Measurements from ENCODE around the gene FXYD2.

FXYD2 gene

DNA sequence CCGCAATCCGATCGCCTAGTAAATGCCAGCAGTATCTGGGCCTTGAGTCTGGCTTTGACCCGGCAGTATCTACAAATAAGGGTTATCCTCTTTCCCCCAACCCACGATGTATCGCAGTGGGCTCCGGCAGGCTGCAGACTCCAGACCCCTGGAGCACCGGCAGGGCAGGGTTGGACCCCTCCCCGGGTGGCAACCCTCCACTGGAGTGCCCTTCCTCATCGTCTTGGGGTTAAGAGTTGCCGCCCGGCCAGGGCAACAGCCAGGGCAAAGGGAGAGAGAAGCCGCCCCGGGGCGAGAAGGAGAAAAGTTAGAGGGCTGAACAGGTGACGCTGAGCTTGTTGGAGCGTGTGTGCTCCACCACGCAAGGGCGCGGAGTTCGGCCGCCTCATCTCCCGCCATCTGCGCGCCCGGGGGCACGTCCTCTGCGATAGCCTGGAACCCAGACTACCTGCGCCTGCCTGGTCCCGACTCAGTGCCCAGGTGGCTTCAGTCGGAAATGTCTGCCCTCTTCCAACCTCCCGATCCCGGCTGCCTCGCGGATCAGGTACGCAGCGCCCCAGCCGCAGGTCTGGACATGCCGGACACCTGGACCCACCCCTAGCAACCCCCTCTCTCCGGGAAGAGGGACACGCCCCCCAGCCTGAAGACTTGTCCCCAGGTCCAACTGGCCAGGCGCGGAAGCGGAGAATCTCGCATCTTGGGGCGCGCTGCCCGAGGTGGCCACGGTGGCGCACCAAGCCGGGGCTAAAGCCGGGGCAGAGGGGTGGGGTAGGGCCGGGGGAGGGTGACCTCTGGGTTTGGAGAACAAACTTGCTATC is 28.7 kb downstream of the FXYD2 start:
- DNase-seq, result no peak

- DNase-seq, result no peak
Measured at GRCh38 chr11:117794772-117795629, 29.5 kb downstream of the FXYD2 start.

DNA sequence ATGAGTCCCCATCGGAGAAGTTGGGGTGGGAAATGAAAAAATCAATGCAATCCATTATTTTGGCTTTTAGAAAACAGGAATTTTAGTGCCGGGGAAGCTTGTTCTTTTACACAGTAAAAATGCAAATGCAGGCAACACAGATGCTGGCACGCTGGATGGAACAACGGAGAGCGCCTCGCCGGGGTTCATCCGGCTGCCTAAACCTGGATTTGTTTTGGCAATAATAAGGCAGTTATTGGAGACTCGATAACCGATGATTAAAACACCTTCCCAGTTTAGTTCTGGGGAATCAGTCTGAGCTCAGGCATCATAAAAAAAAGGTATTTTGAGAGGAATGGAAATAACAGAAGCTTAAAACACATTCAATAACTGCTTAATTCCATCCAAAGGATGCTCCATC is 30.4 kb downstream of the FXYD2 start:
- DNase-seq, result no peak

DNA sequence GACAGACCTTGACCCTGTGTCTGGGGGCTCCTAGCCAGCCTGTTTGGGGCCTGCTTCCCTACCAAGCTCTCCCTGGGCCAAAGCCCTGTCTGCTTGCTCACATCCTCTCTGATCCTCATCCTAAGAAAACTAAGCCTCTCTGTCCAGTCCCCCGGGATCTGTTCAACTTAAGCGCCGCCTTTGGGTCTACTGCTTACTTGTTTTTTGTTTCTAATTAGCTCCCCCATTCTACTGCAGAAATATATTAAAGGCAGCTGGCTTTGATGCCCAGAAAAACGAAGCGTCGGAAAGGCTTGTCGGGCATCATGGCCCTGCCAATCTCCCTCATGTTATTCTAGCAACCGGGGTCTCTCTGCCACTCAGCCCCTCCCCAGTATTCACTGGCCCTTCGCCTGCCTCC is 31.0 kb downstream of the FXYD2 start:
- DNase-seq, result no peak

- no peak for DNase-seq
Measured at GRCh38 chr11:117792992-117793391, 31.6 kb downstream of the FXYD2 start.

- no peak for DNase-seq
Measured at GRCh38 chr11:117792241-117792640, 32.3 kb downstream of the FXYD2 start.

DNA sequence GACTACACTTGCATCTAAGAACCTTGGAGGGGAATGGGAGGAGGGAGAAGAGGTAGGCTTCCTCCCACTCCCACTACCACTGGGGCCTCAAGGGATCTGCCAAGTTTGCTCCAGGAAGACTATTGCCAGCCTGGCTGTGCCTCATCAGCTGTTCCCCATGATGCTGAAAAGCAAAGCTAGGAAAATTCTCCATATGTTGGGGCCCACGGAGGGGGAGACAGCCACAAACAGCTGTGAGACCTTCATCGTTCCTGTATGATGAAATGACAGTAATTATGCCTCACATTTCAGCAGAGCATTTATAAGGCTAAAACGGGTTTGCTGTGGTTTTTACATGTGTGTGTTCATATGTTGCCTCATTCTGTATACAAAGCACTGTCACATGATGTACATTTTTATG is 34.3 kb downstream of the FXYD2 start:
- no peak for DNase-seq

DNA sequence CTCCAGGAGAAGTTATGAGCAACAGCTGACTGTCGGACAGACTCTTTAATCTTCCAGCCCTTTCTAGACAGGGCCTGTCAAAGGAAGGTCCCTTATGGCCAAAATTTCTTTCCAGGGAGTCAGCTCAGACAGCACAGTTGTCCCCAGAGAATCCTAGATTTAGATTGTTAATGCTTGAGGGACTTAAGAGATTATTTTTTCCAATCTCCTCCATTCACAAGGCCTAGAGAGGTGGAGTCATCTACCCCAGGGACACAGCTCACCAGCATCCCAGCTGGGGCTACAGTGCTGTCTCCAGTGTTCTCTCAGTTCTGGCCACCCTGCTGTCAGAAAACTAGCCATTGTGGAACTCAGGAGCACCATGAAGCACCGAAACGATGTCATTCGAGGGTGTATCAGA is 35.3 kb downstream of the FXYD2 start:
- DNase-seq, result no peak

DNA sequence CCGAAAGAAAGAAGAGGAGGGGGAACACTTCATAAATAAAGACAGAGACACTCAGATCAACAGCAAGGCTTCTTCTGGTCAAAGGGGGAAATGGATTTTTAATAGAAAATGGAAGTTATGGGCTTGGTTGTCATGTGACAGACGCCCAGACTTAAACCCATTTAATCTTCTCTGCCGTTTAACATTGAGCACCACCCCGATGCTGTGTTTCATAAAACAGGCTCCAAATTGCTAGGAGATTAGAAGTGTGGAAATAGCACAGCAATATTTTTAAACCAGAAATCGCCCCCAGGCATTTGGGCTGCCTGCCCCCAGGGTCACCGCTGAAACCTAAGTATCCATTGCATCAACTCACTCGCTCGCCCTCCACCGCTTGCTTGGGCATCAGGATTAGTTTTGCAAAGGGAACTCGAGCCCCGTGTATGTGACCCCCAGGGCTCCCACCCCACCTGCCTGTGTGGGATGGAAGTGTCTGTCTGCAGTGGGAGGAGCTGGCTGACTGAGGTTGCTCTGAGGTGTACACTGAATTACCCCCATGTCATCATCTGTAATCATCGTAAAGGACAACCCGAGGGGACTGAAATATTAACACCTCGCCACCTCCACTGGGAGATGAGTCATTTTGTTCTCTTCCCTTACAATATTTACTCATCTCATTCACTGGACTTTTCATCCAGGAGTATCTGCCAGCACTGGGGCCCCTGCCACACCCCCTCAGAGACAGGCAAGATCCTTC is 38.2 kb downstream of the FXYD2 start:
- DNase-seq, result no peak

GRCh38 chr11:117782101-117782500 is 42.4 kb downstream of the FXYD2 start:
- no peak for DNase-seq

DNA sequence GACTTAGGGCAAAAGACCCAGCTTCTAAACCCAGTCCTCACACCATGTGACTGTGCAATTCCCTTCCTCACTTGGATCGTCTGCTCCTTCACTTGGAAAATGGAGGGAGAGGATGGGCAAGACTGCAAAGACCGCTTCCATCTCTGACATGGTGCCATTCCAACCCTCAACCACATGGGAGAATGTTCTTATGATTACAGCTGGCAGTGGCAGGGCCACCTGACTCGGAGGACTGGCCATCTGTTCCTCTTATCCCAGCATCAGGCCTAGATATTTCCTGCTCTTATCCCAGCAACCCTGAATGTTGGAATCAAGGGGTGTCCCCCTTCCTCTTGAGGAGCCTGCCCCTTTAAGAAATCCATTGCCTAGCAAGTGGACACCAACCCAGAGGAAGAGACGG is 42.9 kb downstream of the FXYD2 start:
- no peak for DNase-seq

GRCh38 chr11:117780456-117780855 is 44.1 kb downstream of the FXYD2 start:
- no peak for DNase-seq

- no peak for DNase-seq
Measured at GRCh38 chr11:117774553-117774952, 50.0 kb downstream of the FXYD2 start.

DNA sequence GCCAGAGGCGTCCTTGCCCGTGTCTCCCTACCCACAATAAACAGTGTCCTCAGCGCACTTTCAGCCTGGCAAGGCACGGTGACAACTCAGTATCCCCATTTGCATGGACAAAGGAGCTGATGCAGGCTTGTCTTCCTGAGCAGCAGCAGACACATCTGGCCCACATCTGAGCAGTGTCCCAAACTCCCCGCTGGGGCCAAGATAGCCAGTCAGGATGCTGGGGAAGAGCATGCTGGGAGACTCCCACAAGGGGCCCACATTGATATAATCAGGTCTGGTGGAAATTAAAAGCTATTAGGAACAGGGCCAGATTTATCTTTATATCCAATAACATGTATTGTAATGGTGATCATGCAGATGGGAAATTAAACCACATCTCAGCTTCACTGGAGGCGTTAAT is 52.2 kb downstream of the FXYD2 start:
- DNase-seq, result no peak

GRCh38 chr11:117771841-117772240 is 52.7 kb downstream of the FXYD2 start:
- no peak for DNase-seq

DNA sequence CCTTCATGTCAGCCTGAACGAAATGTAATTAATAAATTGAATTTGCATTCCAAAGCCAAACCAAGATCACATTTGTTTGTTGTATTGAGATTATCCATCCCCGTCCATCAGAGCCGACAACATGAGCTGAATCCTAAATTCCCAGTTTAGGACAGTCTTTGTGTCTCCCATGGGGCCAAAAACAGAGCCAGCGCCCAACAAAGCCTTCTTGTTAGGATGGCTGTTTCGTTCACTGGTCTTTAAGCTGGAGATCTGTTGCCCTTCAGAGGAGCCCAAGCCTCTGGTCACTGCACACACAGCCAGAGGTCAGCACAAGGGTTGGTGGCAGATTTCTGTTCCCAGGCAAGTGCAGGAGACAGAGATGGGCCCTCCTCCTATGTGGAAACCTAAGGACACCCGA is 53.3 kb downstream of the FXYD2 start:
- DNase-seq, result no peak

DNA sequence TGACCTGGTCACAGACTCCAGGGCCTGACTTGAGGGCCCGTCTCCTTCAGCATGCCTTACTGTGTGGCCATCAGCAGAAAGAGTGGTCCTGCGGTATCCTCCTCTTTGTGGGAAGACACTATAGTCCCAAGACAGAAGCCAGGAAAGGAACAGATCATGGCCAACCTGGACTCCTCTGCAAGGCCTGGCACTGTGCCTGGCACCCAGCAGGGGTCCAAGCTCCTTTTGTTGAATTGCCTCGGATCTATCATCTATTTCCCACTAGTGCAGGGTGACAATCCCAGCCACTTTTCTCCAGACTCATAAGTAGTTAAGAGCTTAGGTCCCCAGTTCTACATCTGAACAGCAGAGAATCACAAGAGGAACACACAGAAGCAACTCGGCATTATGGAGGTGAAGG is 54.5 kb downstream of the FXYD2 start:
- no peak for DNase-seq

Measured in CD4-positive, alpha-beta T cell treated with Interleukin-21 for 1 hour (primary cell).